HG03439 (cell line): ENCODE results near the gene GALNT10.

ENCODE experiments used
- ATAC-seq: cut with Tn5 transposase; IDR thresholded peaks from one replicate; pipeline ENCODE4 v1.9.1; 2021; ENCODE audit warnings: mild to moderate bottlenecking, moderate library complexity; ENCODE audit not compliant: unreplicated experiment

GALNT10 gene

DNA sequence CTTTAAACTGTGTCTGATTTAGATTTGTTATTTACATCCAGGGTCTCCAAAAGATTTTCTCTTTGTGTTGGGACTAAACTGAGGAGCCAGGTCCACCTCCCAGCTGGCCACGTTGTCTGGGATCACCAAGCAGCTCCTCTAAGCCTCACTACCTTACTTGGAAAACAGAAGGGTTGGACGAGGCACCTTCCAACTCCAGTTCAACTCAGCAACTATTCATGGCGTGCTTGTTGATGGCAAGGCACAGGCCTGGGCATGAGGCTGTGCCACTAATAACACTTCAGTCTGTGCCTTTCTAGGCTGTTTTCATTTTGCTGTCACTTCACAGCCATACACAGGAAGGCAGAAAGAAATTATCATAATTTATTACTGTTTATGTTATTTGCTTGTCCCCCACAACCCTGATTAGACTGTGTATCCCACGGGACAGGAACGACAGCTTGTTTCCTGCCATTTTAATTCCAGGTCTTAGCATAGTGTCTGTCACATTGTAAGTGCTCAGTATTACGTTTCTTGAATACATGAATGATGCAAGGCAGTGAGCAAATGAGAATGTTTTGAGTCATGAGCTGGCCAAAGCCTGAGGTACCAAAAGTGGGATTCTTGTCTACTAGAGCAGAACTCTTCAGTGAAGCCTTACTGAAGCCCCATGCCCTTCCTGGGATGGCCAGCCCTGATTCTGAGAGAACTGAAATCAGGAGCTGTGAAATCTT is 125.8 kb downstream of the GALNT10 start:
- no peak for ATAC-seq

- no peak for ATAC-seq
Measured at GRCh38 chr5:154317916-154318315, 127.4 kb downstream of the GALNT10 start.

GRCh38 chr5:154318691-154319090 is 128.2 kb downstream of the GALNT10 start:
- ATAC-seq, result no peak

- ATAC-seq, result no peak
Measured at GRCh38 chr5:154319736-154320135, 129.2 kb downstream of the GALNT10 start.

- no peak for ATAC-seq
Measured at GRCh38 chr5:154320224-154321089, 129.9 kb downstream of the GALNT10 start.

DNA sequence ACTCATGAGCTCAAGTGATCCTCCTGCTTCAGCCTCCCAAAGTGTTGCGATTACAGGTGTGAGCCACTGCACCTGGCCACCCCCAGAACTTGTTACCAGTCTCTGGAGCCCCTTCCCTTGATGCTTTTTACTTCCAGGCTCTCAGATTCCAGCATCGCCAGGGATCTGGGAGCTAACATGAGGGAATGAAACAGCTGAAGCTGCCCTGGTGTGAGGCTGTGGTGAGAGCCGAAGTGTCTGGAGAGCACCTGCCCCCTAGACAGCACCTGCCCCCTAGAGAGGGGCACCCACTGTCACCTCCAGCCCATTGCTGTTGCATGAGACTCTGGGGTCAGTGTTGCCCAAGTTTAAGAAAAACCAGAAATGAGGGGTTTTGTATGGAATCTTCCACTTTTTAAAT is 131.0 kb downstream of the GALNT10 start:
- ATAC-seq, result no peak

- no peak for ATAC-seq
Measured at GRCh38 chr5:154324033-154324432, 133.5 kb downstream of the GALNT10 start.

GRCh38 chr5:154325566-154325965 is 135.0 kb downstream of the GALNT10 start:
- ATAC-seq, result no peak

DNA sequence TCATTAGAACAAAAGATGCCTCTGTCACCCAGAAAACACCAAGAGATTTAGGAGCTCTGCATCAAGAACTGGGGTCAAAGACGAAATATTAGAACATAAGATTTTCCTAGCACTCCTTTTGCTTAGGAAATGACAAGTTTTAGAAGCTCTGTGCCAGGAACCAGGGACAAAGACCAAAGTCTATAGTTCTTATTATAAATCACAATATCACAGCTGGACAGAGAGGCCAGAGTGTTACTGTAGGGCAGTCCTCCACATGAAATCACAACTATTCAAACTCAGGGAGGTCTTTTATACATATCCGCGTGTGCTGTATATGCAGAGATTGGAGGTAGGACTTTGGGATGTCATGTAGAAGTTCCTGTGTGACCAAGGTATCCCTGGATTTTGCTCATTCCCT is 138.5 kb downstream of the GALNT10 start:
- ATAC-seq, result no peak

GRCh38 chr5:154329519-154330040 is 139.0 kb downstream of the GALNT10 start:
- ATAC-seq, result no peak

GRCh38 chr5:154330097-154330667 is 139.6 kb downstream of the GALNT10 start:
- ATAC-seq, result no peak

DNA sequence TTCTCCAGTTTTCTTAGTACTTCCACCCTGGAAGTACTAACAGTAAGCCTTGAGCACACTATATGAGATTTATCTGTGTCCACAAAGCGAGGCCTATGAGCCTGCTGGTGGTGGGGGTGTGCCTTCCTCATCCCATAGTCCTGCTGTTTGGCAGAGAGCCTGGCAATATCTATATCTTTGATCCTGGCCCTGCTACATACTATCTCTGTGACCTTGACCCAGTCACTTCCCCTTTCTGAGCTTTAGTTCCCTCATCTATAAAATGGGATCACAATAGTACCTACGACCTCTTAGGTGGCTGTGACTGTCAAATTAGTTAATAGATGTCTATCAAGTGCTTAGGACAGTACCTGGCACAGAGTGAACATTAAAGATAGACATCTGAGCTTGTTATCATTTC is 140.7 kb downstream of the GALNT10 start:
- ATAC-seq, result no peak

DNA sequence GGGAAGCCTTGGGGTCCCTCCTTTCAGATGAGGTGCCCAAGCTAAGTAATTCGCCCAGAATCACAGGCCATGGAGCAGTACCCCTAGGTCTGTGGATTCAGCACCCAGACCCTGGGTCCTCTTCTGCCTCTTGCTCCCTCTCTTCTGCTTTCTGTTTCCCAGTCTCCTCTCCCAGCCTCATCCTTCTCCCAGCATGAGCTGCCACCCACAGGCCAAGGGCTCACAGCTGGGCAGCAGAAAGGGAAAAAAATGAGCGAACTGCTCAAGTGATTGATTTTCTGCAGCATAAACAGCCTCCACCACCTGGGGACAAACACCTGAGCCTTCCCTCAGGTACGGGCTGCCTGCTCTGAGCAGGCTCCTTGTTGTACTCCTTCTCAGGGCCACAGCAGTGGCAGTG is 141.4 kb downstream of the GALNT10 start:
- ATAC-seq, result no peak

- no peak for ATAC-seq
Measured at GRCh38 chr5:154332451-154332850, 141.9 kb downstream of the GALNT10 start.

DNA sequence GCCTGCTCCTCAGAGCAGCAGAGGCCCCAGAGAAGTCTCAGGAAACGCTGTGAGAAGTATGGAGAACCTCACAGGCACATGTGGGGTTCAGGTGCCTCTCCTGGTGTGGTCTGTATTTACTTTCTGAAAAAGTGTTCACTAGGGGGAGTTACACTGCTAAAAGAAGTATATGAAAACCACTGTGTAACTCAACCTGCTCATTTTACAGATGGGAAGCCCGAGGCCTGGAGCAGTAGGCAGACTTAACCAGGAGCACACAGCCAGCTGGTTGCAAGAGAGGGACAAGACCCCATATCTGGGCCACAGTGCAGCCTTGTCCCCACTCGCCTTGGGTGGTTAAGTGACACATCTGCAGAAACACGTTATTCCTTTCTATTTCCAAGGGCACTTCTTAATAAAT is 142.5 kb downstream of the GALNT10 start:
- ATAC-seq, result no peak

DNA sequence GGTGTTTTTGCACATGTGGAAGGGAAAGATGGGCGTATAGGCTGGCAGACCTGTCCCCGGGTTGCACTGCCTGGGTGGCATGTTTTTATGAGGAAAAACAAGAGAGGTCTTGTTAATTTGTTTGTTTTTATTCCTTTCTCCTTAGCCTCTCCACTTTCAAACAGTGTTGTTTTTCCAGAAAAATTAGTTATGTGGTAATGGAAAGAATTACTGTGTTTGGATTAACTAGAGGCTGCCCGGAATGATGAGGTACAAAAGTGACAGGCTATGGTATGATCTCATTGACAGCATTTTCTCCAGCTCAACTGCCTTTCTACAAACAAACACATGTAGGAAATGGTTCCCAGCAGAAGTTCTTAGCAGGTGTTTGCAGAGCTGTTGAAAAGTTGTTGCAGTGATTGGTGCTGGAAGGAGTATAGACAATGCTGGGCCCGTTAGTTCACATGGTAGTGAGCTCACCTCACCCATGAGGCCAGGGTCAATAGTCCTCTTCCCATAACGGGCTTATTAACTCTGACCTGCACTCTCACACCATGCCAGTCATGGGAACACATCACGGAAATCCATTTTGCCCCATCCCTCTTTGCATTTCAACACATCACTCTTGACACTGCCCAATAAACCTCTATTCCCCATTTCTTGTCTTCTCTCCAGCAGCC is 144.0 kb downstream of the GALNT10 start:
- no peak for ATAC-seq

DNA sequence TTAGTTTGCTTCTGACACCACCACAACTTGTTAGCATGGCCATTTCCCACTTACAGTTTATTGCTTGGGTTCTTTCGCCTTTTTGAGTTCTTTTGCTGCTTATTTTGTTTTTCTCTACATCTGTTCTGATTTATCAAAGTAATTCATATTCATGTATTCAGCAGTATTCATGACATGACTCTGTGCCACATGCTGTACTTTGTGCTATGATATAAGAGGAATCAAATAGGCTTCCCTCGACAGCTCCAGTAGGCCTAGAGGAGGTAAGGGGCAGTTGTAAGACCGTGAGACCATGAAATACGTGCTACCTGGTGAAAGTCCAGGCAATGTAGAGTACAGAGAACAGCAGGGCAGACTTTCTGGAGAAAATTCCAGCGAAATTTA is 144.5 kb downstream of the GALNT10 start:
- no peak for ATAC-seq

GRCh38 chr5:154341620-154342019 is 151.1 kb downstream of the GALNT10 start:
- ATAC-seq, result no peak

DNA sequence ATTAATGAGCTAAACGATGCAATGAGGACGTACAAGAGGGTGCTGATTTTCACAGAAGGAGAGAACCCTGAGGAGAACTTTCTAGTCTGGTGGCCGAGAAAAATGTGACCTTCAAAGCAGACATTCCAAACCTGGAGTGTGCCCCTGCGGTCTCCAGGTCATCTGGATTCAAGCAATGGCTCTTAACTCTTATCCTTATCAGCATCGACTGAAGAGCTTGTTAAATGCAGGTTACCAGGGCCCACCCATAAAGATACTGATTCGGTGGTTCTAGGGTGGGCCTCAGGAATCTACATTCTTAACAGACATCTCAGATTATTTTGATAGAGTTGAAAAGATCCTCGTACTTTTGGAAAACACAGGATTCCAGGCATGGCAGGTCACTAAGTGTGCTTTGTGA is 151.7 kb downstream of the GALNT10 start:
- no peak for ATAC-seq

- no peak for ATAC-seq
Measured at GRCh38 chr5:154342963-154343362, 152.4 kb downstream of the GALNT10 start.

GRCh38 chr5:154344461-154344860 is 153.9 kb downstream of the GALNT10 start:
- no peak for ATAC-seq
